ENCODE data around the gene RALGPS1. TPM values are rescaled to one million over a fixed set of nuclear protein-coding genes. Genes with fewer than 3 reads are reported as not detected.

Gene RALGPS1
- total and polyA plus RNA-seq, 2 of the 8 experiments (the other 6 are each of a cell fraction or from before 2014, with no cell fraction given): 20.0 to 23.5 TPM

DNA sequence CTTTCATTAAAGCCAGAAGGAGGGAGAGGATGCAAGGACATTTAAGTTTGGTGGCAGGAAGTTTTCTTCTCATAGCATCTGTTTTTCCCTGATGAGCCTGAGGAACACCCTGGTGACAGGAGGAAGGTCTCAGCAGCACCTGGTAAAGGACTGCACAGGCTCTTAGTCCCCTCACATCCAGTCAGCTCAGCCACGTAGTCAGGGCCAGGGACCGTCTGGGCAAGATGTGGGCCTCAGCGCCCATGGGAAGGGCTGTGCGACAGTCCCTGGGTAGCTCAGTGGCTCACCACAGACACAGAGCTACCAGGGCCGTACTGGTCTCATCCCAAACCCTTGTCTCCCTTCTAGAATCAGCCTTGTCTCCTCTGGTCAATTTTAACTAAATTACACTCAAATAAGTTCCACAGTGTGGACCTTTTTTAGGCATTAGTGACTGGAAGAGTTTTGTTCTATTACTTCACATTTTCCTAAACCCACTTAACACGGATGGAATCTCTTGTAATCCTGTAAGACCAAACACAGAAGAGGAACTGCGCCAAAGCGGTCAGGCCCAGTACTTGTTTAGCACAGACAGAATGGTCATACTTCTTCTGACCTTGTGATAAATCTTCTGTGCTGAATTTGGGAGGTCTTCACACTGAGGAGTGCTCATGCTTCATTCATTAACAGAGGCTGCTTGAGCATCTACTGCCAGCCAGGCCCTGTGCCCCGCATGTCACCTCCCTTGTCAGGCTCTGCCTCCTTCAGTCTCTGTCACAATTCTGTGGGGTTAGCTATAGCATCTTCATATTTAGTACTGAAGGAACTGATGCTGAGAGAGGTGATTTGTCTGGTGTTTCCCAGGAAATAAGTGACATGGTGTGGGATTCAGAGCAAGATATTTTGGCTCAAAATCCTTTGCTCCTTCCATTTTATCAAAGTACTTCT lies 116.5 kb downstream of the RALGPS1 start (continued):
- TF ChIP-seq, protein P1, sequence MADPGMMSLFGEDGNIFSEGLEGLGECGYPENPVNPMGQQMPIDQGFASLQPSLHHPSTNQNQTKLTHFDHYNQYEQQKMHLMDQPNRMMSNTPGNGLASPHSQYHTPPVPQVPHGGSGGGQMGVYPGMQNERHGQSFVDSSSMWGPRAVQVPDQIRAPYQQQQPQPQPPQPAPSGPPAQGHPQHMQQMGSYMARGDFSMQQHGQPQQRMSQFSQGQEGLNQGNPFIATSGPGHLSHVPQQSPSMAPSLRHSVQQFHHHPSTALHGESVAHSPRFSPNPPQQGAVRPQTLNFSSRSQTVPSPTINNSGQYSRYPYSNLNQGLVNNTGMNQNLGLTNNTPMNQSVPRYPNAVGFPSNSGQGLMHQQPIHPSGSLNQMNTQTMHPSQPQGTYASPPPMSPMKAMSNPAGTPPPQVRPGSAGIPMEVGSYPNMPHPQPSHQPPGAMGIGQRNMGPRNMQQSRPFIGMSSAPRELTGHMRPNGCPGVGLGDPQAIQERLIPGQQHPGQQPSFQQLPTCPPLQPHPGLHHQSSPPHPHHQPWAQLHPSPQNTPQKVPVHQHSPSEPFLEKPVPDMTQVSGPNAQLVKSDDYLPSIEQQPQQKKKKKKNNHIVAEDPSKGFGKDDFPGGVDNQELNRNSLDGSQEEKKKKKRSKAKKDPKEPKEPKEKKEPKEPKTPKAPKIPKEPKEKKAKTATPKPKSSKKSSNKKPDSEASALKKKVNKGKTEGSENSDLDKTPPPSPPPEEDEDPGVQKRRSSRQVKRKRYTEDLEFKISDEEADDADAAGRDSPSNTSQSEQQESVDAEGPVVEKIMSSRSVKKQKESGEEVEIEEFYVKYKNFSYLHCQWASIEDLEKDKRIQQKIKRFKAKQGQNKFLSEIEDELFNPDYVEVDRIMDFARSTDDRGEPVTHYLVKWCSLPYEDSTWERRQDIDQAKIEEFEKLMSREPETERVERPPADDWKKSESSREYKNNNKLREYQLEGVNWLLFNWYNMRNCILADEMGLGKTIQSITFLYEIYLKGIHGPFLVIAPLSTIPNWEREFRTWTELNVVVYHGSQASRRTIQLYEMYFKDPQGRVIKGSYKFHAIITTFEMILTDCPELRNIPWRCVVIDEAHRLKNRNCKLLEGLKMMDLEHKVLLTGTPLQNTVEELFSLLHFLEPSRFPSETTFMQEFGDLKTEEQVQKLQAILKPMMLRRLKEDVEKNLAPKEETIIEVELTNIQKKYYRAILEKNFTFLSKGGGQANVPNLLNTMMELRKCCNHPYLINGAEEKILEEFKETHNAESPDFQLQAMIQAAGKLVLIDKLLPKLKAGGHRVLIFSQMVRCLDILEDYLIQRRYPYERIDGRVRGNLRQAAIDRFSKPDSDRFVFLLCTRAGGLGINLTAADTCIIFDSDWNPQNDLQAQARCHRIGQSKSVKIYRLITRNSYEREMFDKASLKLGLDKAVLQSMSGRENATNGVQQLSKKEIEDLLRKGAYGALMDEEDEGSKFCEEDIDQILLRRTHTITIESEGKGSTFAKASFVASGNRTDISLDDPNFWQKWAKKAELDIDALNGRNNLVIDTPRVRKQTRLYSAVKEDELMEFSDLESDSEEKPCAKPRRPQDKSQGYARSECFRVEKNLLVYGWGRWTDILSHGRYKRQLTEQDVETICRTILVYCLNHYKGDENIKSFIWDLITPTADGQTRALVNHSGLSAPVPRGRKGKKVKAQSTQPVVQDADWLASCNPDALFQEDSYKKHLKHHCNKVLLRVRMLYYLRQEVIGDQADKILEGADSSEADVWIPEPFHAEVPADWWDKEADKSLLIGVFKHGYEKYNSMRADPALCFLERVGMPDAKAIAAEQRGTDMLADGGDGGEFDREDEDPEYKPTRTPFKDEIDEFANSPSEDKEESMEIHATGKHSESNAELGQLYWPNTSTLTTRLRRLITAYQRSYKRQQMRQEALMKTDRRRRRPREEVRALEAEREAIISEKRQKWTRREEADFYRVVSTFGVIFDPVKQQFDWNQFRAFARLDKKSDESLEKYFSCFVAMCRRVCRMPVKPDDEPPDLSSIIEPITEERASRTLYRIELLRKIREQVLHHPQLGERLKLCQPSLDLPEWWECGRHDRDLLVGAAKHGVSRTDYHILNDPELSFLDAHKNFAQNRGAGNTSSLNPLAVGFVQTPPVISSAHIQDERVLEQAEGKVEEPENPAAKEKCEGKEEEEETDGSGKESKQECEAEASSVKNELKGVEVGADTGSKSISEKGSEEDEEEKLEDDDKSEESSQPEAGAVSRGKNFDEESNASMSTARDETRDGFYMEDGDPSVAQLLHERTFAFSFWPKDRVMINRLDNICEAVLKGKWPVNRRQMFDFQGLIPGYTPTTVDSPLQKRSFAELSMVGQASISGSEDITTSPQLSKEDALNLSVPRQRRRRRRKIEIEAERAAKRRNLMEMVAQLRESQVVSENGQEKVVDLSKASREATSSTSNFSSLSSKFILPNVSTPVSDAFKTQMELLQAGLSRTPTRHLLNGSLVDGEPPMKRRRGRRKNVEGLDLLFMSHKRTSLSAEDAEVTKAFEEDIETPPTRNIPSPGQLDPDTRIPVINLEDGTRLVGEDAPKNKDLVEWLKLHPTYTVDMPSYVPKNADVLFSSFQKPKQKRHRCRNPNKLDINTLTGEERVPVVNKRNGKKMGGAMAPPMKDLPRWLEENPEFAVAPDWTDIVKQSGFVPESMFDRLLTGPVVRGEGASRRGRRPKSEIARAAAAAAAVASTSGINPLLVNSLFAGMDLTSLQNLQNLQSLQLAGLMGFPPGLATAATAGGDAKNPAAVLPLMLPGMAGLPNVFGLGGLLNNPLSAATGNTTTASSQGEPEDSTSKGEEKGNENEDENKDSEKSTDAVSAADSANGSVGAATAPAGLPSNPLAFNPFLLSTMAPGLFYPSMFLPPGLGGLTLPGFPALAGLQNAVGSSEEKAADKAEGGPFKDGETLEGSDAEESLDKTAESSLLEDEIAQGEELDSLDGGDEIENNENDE (IDR thresholded peaks at IDR 0.05; ENCODE audit: insufficient replicate concordance, low read length): no peak
- TF ChIP-seq EZH2 (IDR thresholded peaks at IDR 0.05; ENCODE audit: low read depth, low read length, severe bottlenecking) (no peak), CREB1 (IDR thresholded peaks at IDR 0.05) (no peak), TAF1 (IDR thresholded peaks at IDR 0.05; ENCODE audit: low read depth, low read length) (no peak), CTBP2 (IDR thresholded peaks at IDR 0.05; ENCODE audit: borderline replicate concordance, insufficient read depth, insufficient read length, low read length) (no peak), RFX5 (IDR thresholded peaks at IDR 0.05; ENCODE audit: borderline replicate concordance, low read depth, low read length) (no peak), SIRT6 (IDR thresholded peaks at IDR 0.05; ENCODE audit: low read length) (no peak), CHD1 (IDR thresholded peaks at IDR 0.05; ENCODE audit: low read depth, low read length) (no peak), SRF (IDR thresholded peaks at IDR 0.05; ENCODE audit: low read depth, low read length) (no peak), RBBP5 (IDR thresholded peaks at IDR 0.05; ENCODE audit: borderline replicate concordance, low read depth, low read length) (no peak)

All from H1 (cell line).